Sigmoid colon (tissue), 4 donors: ENCODE measurements around the gene TRIM52.

ENCODE experiments used
- CTCF ChIP-seq, 4 experiments: fragments of 450-650 bp in 3 of 4; fragments of 200-600 bp in 1 of 4; IDR thresholded peaks; one replicate each; pipeline ENCODE4 v1.5.1; 2016 to 2019; ENCODE audit warnings: antibody characterized with exemption in 4 of 4, mild to moderate bottlenecking in 3 of 4, moderate library complexity in 2 of 4
- POLR2A ChIP-seq, 2 donors: fragments of 450-650 bp; IDR thresholded peaks; one replicate each; pipeline ENCODE4 v1.6.1; 2016; ENCODE audit warnings: antibody characterized with exemption in 2 of 2, mild to moderate bottlenecking in 2 of 2, moderate library complexity in 2 of 2
- POLR2AphosphoS5 ChIP-seq, 4 donors: sonication (generic); formaldehyde crosslinking; IDR thresholded peaks; one replicate each; pipeline ENCODE4 v1.6.1; 2017; ENCODE audit warnings: antibody characterized with exemption in 4 of 4

- TF ChIP-seq POLR2AphosphoS5 (IDR thresholded peaks at IDR 0.05) (no peak), CTCF (IDR thresholded peaks at IDR 0.05) (no peak), POLR2A (IDR thresholded peaks at IDR 0.05) (no peak)
Measured at GRCh38 chr5:181241393-181241975, 19.5 kb downstream of the TRIM52 start.
